Fibroblast of mammary gland (primary cell): ENCODE results near the gene NCAPD3.
A peak's percentile ranks its signal among the peaks of the same experiment; 100 is the strongest.

Experiments
- DNase-seq: peaks from one replicate; pipeline ENCODE4 v3.0.0-alpha.2; 2010; ENCODE audit warnings: low read depth
- H3K4me3 ChIP-seq: 2 replicates; pipeline ENCODE4 v1.5.1; 2011; ENCODE audit warnings: low read depth, mild to moderate bottlenecking, low read length, moderate library complexity; ENCODE audit not compliant: control insufficient read depth
- CTCF ChIP-seq: conservative IDR thresholded peaks from 2 replicates; pipeline ENCODE4 v1.5.1; 2011; ENCODE audit warnings: low read depth, low read length, inconsistent platforms; ENCODE audit not compliant: control insufficient read depth, insufficient read depth

NCAPD3 gene

GRCh38 chr11:134139873-134140331 is 83.9 kb downstream of the NCAPD3 start:
- H3K4me3 ChIP-seq: no peak overlapping the region
- peak; percentile 86 for DNase-seq
- peak; percentile 93 for TF ChIP-seq CTCF

GRCh38 chr11:134139303-134139872 is 84.4 kb downstream of the NCAPD3 start:
- DNase-seq: no peak
- H3K4me3 ChIP-seq: no peak overlapping the region
- TF ChIP-seq CTCF: no peak

GRCh38 chr11:134138376-134138775 is 85.4 kb downstream of the NCAPD3 start:
- H3K4me3 ChIP-seq: no peak overlapping the region
- TF ChIP-seq CTCF: no peak
- DNase-seq: no peak

GRCh38 chr11:134134167-134134566 is 89.6 kb downstream of the NCAPD3 start:
- TF ChIP-seq CTCF: no peak
- DNase-seq: no peak
- no peak overlapping the region for H3K4me3 ChIP-seq

- TF ChIP-seq CTCF: no peak
- peak; percentile 30 for DNase-seq
- H3K4me3 ChIP-seq: no peak overlapping the region
These were observed 91.0 kb downstream of the NCAPD3 start for GRCh38 chr11:134132808-134133207.

- H3K4me3 ChIP-seq: no peak overlapping the region
- DNase-seq: no peak
- TF ChIP-seq CTCF: no peak
These were observed 92.0 kb downstream of the NCAPD3 start for GRCh38 chr11:134131628-134132244.

- peak; percentile 92 for DNase-seq
- H3K4me3 ChIP-seq: no peak overlapping the region
- no peak for TF ChIP-seq CTCF
These were observed 97.4 kb downstream of the NCAPD3 start for GRCh38 chr11:134126217-134126822.
